Neural cell (in vitro differentiated cells): ENCODE results near the gene KLK13. TPM values are rescaled to one million over a fixed set of nuclear protein-coding genes. Genes with fewer than 3 reads are reported as not detected.

Source experiments
- H2AFZ ChIP-seq: fragments of 200-600, 300-800 bp; sonication (generic), shearing (Covaris generic); 2 replicates; pipeline ENCODE4 v1.6.0; 2014; ENCODE audit warnings: low read depth, mild to moderate bottlenecking, antibody characterized with exemption, low read length, moderate library complexity
- H3F3A ChIP-seq: fragments of 200-600 bp; shearing (Covaris generic); 2 replicates; pipeline ENCODE4 v1.6.1; 2016; ENCODE audit warnings: mild to moderate bottlenecking, moderate library complexity, mixed read lengths, antibody characterized with exemption, low read length; ENCODE audit not compliant: insufficient read depth, poor library complexity, severe bottlenecking
- H3K27ac ChIP-seq: fragments of 200-600, 300-800 bp; sonication (generic), shearing (Covaris generic); 2 replicates; pipeline ENCODE4 v1.5.1; 2014; ENCODE audit warnings: mild to moderate bottlenecking, low read length, moderate library complexity
- H3K27me3 ChIP-seq: fragments of 300-800, 200-600 bp; sonication (generic), shearing (Covaris generic); 2 replicates; pipeline ENCODE4 v1.6.0; 2014; ENCODE audit warnings: mild to moderate bottlenecking, low read depth, low read length, moderate library complexity; ENCODE audit not compliant: insufficient read depth
- H3K36me3 ChIP-seq: fragments of 300-800, 200-600 bp; sonication (generic), shearing (Covaris generic); 2 replicates; pipeline ENCODE4 v1.5.1; 2014; ENCODE audit warnings: mild to moderate bottlenecking, antibody characterized with exemption, low read length, moderate library complexity; ENCODE audit not compliant: insufficient read depth
- H3K4me2 ChIP-seq: fragments of 300-800, 200-600 bp; sonication (generic), shearing (Covaris generic); 2 replicates; pipeline ENCODE4 v1.6.0; 2014; ENCODE audit warnings: mild to moderate bottlenecking, low read length
- H3K4me3 ChIP-seq: fragments of 300-800, 200-600 bp; sonication (generic), shearing (Covaris generic); 2 replicates; pipeline ENCODE4 v1.5.1; 2014; ENCODE audit warnings: mild to moderate bottlenecking, low read length, moderate library complexity
- H3K79me2 ChIP-seq: fragments of 200-600 bp; shearing (Covaris generic); replicated peaks from 2 replicates; pipeline ENCODE4 v1.6.0; 2014; ENCODE audit warnings: mild to moderate bottlenecking, low read length, moderate library complexity; ENCODE audit not compliant: insufficient read depth
- H3K9ac ChIP-seq: fragments of 300-800, 200-600 bp; sonication (generic), shearing (Covaris generic); 2 replicates; pipeline ENCODE4 v1.6.1; 2016; ENCODE audit warnings: mild to moderate bottlenecking, low read length, mixed read lengths
- H3K9me2 ChIP-seq: fragments of 200-600 bp; shearing (Covaris generic); 2 replicates; pipeline ENCODE4 v1.6.1; 2016; ENCODE audit warnings: mild to moderate bottlenecking, low read length, mixed read lengths; ENCODE audit not compliant: insufficient read depth
- H3K9me3 ChIP-seq: fragments of 200-600, 300-800 bp; sonication (generic), shearing (Covaris generic); 2 replicates; pipeline ENCODE4 v1.6.1; 2016; ENCODE audit warnings: mild to moderate bottlenecking, mixed run types, low read length, moderate library complexity, mixed read lengths
- H4K20me1 ChIP-seq: fragments of 200-600 bp; shearing (Covaris generic); 2 replicates; pipeline ENCODE4 v1.6.1; 2016; ENCODE audit warnings: mild to moderate bottlenecking, mixed run types; ENCODE audit not compliant: insufficient read depth
- CTCF ChIP-seq: fragments of 450-650 bp; IDR thresholded peaks from 2 replicates; pipeline ENCODE4 v1.5.1; 2014; ENCODE audit warnings: antibody characterized with exemption, mild to moderate bottlenecking, moderate library complexity; ENCODE audit not compliant: poor library complexity, severe bottlenecking
- EZH2 ChIP-seq: fragments of 200-600, 300-800 bp; shearing (Covaris generic), sonication (generic); IDR thresholded peaks from 2 replicates; pipeline ENCODE4 v1.6.1; 2014; ENCODE audit warnings: antibody characterized with exemption, low read length, borderline replicate concordance, mild to moderate bottlenecking; ENCODE audit not compliant: insufficient read depth, poor library complexity, severe bottlenecking
- MXI1 ChIP-seq: fragments of 450-650 bp; conservative IDR thresholded peaks from 2 replicates; pipeline ENCODE4 v1.6.1; 2014; ENCODE audit warnings: antibody characterized with exemption, mild to moderate bottlenecking; ENCODE audit not compliant: poor library complexity, severe bottlenecking
- POLR2AphosphoS5 ChIP-seq: IDR thresholded peaks from 2 replicates; pipeline ENCODE4 v1.6.1; 2012
- REST ChIP-seq: IDR thresholded peaks from 2 replicates; pipeline ENCODE4 v1.6.1; 2012; ENCODE audit warnings: borderline replicate concordance
- SMC3 ChIP-seq: fragments of 450-650 bp; conservative IDR thresholded peaks from 2 replicates; pipeline ENCODE4 v1.6.1; 2014; ENCODE audit warnings: antibody characterized with exemption, mild to moderate bottlenecking, moderate library complexity; ENCODE audit not compliant: poor library complexity
- polyA plus RNA-seq: library from polyadenylated mRNA; depleted of rRNA; stranded (reverse); fragments of >200 nt; gene quantifications from 2 replicates; pipeline ENCODE4 v1.2.3, GENCODE V29; 2014

Gene KLK13
- polyA plus RNA-seq, 1 donor from 2014 or later = not detected

GRCh38 chr19:51044327-51044726, 20.6 kb downstream of the KLK13 start:
- no peak overlapping the region for H3K4me3 ChIP-seq
- no peak overlapping the region for H3K4me2 ChIP-seq
- no peaks in the 10 kb centered on the region for H3F3A ChIP-seq
- no peaks in the 10 kb centered on the region for H3K9me3 ChIP-seq
- TF ChIP-seq SMC3 (no peak), POLR2AphosphoS5 (no peak), REST (no peak), EZH2 (no peak)
- no peaks in the 10 kb centered on the region for H3K79me2 ChIP-seq
- H3K9ac ChIP-seq = no peak overlapping the region
- no peaks in the 10 kb centered on the region for H3K9me2 ChIP-seq
- H2AFZ ChIP-seq = no peak overlapping the region
- H4K20me1 ChIP-seq = no peaks in the 10 kb centered on the region
- H3K36me3 ChIP-seq = no peaks in the 10 kb centered on the region
- no peak overlapping the region for H3K27ac ChIP-seq
- H3K27me3 ChIP-seq = no peaks in the 10 kb centered on the region

- no peak overlapping the region for H3K4me3 ChIP-seq
- H3K9me3 ChIP-seq = no peaks in the 10 kb centered on the region
- H2AFZ ChIP-seq = no peak overlapping the region
- H3F3A ChIP-seq = no peaks in the 10 kb centered on the region
- H3K27ac ChIP-seq = no peak overlapping the region
- no peaks in the 10 kb centered on the region for H3K9me2 ChIP-seq
- no peaks in the 10 kb centered on the region for H3K36me3 ChIP-seq
- no peak overlapping the region for H3K4me2 ChIP-seq
- H3K9ac ChIP-seq = no peak overlapping the region
- TF ChIP-seq EZH2 (no peak), MXI1 (no peak), REST (no peak), CTCF (no peak), POLR2AphosphoS5 (no peak)
- H3K27me3 ChIP-seq = no peaks in the 10 kb centered on the region
- H4K20me1 ChIP-seq = no peaks in the 10 kb centered on the region
- H3K79me2 ChIP-seq = no peaks in the 10 kb centered on the region
Observed at GRCh38 chr19:51043497-51043896, 21.4 kb downstream of the KLK13 start.
